ENCODE results near the gene ANKS1A. TPM values are rescaled to one million over a fixed set of nuclear protein-coding genes. Genes with fewer than 3 reads are reported as not detected.

Gene ANKS1A
- total and polyA plus RNA-seq, 7 experiments from 2014 or later: 2.1 to 14.8 (median 9.6) TPM

DNA sequence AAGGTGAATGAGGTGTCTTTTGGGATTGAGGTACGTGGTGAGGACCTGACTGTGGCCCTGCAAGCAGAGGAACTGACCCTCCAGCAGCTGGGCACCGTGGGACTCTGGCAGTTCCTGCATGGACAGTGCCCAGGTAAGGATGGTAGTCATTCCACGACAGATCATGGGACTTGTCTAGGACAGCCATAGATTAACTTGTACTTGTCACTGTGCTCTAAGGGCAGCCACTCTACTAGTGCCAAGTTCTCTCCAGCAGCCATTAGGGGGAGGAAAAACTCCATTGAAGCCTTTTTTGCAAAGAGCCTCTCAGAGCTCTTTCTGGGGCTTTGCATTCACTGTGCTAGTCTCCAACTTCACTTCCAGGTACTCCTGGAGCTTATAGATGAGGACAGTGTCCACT is 21.6 kb upstream of the ANKS1A start:
- CTCF ChIA-PET: interaction anchor here (0.8 kb wide), 1 partner anchor 11 kb away, joined by 3 read pairs; no protein-coding TSS in a partner anchor
- Mint-ChIP-seq H3K4me1 (peaks cover 0 to 3% (median 0%) of the 10 kb centered on the region in 7 donors), H3K27me3 (no peaks in the 10 kb centered on the region), H3K27ac (peak overlapping the region in 1 of 9 donors; percentile 19), H3K9me3 (no peaks in the 10 kb centered on the region), H3K4me3 (no peak overlapping the region), H3K36me3 (peaks cover 0 to 43% (median 4%) of the 10 kb centered on the region in 5 donors)
- no peaks in the 10 kb centered on the region for H3K27me3 ChIP-seq (ENCODE audit: control insufficient read depth in 2 of 2, insufficient read depth in 2 of 2, low read length in 2 of 2)
- intact Hi-C loops (cut with micrococcal nuclease): no loop called here
- DNase-seq (no peak), ATAC-seq (no peak)
- H3K4me1 ChIP-seq (ENCODE audit: control insufficient read depth in 2 of 2, insufficient read depth in 2 of 2, low read length in 2 of 2): no peaks in the 10 kb centered on the region
- H3K4me3 ChIP-seq (ENCODE audit: low read length): no peak overlapping the region
- H3K36me3 ChIP-seq (ENCODE audit: control insufficient read depth in 2 of 3, insufficient read depth in 3 of 3, low read length in 3 of 3): peaks cover 0 to 43% (median 0%) of the 10 kb centered on the region in 3 experiments
- POLR2A ChIA-PET: no interaction called here
- H3K9me3 ChIP-seq (ENCODE audit: control insufficient read depth in 2 of 3, low read length in 3 of 3): no peaks in the 10 kb centered on the region
- no peak overlapping the region for H3K27ac ChIP-seq (ENCODE audit: low read depth, low read length)

DNA sequence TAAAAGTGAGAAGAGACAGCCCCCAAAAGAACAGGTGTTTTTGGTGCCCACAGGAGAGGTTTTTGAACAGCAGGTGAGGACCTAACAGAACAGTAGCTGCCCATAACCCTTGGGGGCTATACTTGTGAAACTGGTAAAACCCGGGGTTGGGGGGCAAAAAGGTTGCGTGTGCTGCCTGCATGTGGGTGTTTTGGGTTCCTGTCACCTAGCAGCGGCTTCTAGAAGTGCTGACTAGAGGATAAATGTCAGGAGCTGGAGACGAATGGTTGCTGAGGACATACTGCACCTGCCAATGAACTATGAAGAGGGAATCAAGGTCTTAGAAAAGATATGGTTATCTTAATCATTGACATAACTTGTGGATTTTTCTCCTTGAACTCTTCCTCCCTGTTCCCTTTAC is 17.2 kb upstream of the ANKS1A start:
- no peak overlapping the region for H3K27ac Mint-ChIP-seq
- DNase-seq: no peak
- intact Hi-C loops (cut with micrococcal nuclease): no loop called here
- H3K9me3 Mint-ChIP-seq: no peaks in the 10 kb centered on the region
- Histone ChIP-seq H3K4me3 (ENCODE audit: low read length) (no peak overlapping the region), H3K36me3 (ENCODE audit: control insufficient read depth in 2 of 3, insufficient read depth in 3 of 3, low read length in 3 of 3) (peaks cover 0 to 62% (median 0%) of the 10 kb centered on the region in 3 experiments), H3K27me3 (ENCODE audit: control insufficient read depth in 2 of 2, insufficient read depth in 2 of 2, low read length in 2 of 2) (no peaks in the 10 kb centered on the region), H3K9me3 (ENCODE audit: control insufficient read depth in 2 of 3, low read length in 3 of 3) (no peaks in the 10 kb centered on the region), H3K4me1 (ENCODE audit: control insufficient read depth in 2 of 2, insufficient read depth in 2 of 2, low read length in 2 of 2) (no peaks in the 10 kb centered on the region), H3K27ac (ENCODE audit: low read depth, low read length) (no peak overlapping the region)
- ChIA-PET CTCF (no interaction called here), POLR2A (no interaction called here)
- no peaks in the 10 kb centered on the region for H3K27me3 Mint-ChIP-seq
- peaks cover 0 to 33% (median 8%) of the 10 kb centered on the region in 5 donors for H3K36me3 Mint-ChIP-seq
- ATAC-seq: no peak
- no peak overlapping the region for H3K4me3 Mint-ChIP-seq
- no peaks in the 10 kb centered on the region for H3K4me1 Mint-ChIP-seq

DNA sequence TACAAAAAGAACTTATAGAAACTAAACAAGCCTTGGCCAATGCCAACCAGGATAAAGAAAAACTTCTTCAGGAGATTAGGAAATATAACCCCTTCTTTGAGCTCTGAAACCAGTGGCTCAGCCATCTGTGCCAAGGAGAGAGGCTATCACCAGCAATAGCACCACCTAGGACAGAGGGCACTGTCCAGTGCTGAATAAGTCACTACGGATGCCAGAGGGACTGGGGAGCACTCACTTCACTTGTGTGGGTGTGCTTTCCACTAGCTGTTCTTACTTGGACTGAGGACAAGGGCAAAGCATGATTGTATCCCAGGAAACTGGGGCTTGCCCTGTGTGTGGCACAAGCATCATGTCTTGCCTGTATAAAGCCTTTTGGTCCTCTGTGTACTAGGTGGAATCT is 16.7 kb upstream of the ANKS1A start:
- peaks cover 0 to 62% (median 0%) of the 10 kb centered on the region in 3 experiments for H3K36me3 ChIP-seq (ENCODE audit: control insufficient read depth in 2 of 3, insufficient read depth in 3 of 3, low read length in 3 of 3)
- intact Hi-C loops (cut with micrococcal nuclease): no loop called here
- Mint-ChIP-seq H3K9me3 (no peaks in the 10 kb centered on the region), H3K36me3 (peaks cover 0 to 29% (median 8%) of the 10 kb centered on the region in 5 donors), H3K4me1 (no peaks in the 10 kb centered on the region), H3K27ac (no peak overlapping the region), H3K4me3 (no peak overlapping the region), H3K27me3 (no peaks in the 10 kb centered on the region)
- POLR2A ChIA-PET: no interaction called here
- H3K4me1 ChIP-seq (ENCODE audit: control insufficient read depth in 2 of 2, insufficient read depth in 2 of 2, low read length in 2 of 2): no peaks in the 10 kb centered on the region
- CTCF ChIA-PET: interaction anchor here (0.5 kb wide), 1 partner anchor 126 kb away, joined by 3 read pairs; no protein-coding TSS in a partner anchor
- H3K4me3 ChIP-seq (ENCODE audit: low read length): no peak overlapping the region
- ATAC-seq (no peak), DNase-seq (no peak)
- no peaks in the 10 kb centered on the region for H3K27me3 ChIP-seq (ENCODE audit: control insufficient read depth in 2 of 2, insufficient read depth in 2 of 2, low read length in 2 of 2)
- H3K27ac ChIP-seq (ENCODE audit: low read depth, low read length): no peak overlapping the region
- H3K9me3 ChIP-seq (ENCODE audit: control insufficient read depth in 2 of 3, low read length in 3 of 3): no peaks in the 10 kb centered on the region

DNA sequence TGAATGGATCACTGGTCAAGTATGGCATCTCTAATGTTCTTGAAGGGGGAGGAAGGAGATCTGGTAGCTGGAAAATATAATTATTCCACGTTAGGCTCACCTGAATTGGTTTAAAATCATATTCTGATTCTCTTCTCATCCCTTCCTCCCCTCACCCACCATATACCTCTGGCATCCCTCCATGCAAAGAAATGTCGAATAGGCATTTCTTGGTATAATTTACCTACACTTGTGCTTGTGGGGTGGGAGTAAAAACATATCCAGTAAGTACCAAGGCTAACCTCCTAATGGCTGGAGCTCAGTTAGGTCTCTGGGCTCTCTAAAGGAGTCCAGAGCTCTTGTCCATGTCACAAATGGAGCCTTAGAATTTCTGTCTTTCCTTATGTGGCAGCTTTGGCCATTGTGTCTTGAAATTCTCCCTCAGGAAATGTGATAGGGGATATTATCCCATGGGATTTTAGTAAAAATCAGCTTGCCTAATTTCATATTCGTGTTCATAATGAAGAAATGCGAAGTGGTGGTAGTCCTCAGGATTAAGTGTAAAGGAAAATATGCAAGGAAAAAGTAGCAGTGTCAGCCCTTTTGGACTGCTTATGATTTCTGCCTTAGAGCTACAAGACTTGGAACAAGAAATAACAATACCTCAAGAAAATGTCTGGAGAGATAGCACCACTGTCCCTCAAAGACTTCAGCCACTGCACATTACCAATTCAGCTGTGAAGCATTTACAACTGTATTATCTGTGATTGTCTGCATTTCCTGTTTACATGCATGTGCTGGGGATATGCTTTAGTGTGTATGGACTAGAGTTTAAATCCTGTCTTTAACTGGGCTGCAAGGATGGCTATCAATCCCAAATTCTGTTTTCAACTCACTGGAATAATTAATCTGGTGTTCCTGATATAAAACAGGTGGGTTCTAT is 13.5 kb upstream of the ANKS1A start:
- Histone ChIP-seq H3K4me1 (ENCODE audit: control insufficient read depth in 2 of 2, insufficient read depth in 2 of 2, low read length in 2 of 2) (no peaks in the 10 kb centered on the region), H3K36me3 (ENCODE audit: control insufficient read depth in 2 of 3, insufficient read depth in 3 of 3, low read length in 3 of 3) (peaks cover 0 to 82% (median 10%) of the 10 kb centered on the region in 3 experiments), H3K27me3 (ENCODE audit: control insufficient read depth in 2 of 2, insufficient read depth in 2 of 2, low read length in 2 of 2) (no peaks in the 10 kb centered on the region), H3K9me3 (ENCODE audit: control insufficient read depth in 2 of 3, low read length in 3 of 3) (no peaks in the 10 kb centered on the region), H3K4me3 (ENCODE audit: low read length) (no peak overlapping the region), H3K27ac (ENCODE audit: low read depth, low read length) (no peak overlapping the region)
- Mint-ChIP-seq H3K4me1 (peaks cover 0 to 5% (median 0%) of the 10 kb centered on the region in 7 donors), H3K9me3 (no peaks in the 10 kb centered on the region), H3K27me3 (no peaks in the 10 kb centered on the region), H3K36me3 (peaks cover 0 to 21% (median 12%) of the 10 kb centered on the region in 5 donors), H3K4me3 (no peak overlapping the region), H3K27ac (peak overlapping the region in 4 of 9 donors; percentile 1 to 70 (median 16))
- intact Hi-C loops (cut with micrococcal nuclease): no loop called here
- CTCF ChIA-PET: no interaction called here
- DNase-seq (no peak), ATAC-seq (no peak)
- POLR2A ChIA-PET: interaction anchor here (1.1 kb wide), 1 partner anchor 10 kb away, joined by 3 read pairs; no protein-coding TSS in a partner anchor

DNA sequence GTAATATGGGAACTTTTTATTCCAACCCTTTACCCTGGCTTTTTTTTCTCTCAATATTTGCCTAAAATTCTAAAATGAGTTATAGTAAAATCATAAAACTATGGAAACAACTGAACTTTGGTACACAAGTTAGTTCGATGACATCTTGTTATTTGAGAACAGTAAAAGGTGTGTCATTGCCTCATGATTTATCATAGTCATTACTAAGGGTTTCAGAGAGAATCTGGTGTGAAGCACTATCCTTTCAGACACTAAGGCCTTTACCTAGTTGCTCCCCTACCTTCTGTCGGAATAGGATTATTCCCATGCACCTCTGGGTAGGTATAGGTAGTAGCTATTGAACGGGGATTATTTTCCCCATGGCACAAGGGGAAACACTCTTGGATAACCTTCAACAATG is 12.6 kb upstream of the ANKS1A start:
- Histone ChIP-seq H3K27ac (ENCODE audit: low read depth, low read length) (no peak overlapping the region), H3K9me3 (ENCODE audit: control insufficient read depth in 2 of 3, low read length in 3 of 3) (no peaks in the 10 kb centered on the region), H3K4me3 (ENCODE audit: low read length) (no peak overlapping the region), H3K36me3 (ENCODE audit: control insufficient read depth in 2 of 3, insufficient read depth in 3 of 3, low read length in 3 of 3) (peaks cover 0 to 77% (median 16%) of the 10 kb centered on the region in 3 experiments), H3K4me1 (ENCODE audit: control insufficient read depth in 2 of 2, insufficient read depth in 2 of 2, low read length in 2 of 2) (no peaks in the 10 kb centered on the region), H3K27me3 (ENCODE audit: control insufficient read depth in 2 of 2, insufficient read depth in 2 of 2, low read length in 2 of 2) (no peaks in the 10 kb centered on the region)
- DNase-seq: no peak
- peak overlapping the region in 2 of 9 donors; percentile 32 to 34 for H3K27ac Mint-ChIP-seq
- H3K36me3 Mint-ChIP-seq: peaks cover 0 to 17% (median 10%) of the 10 kb centered on the region in 5 donors
- intact Hi-C loops (cut with micrococcal nuclease): no loop called here
- H3K4me3 Mint-ChIP-seq: no peak overlapping the region
- no peaks in the 10 kb centered on the region for H3K9me3 Mint-ChIP-seq
- H3K27me3 Mint-ChIP-seq: no peaks in the 10 kb centered on the region
- ChIA-PET CTCF (no interaction called here), POLR2A (no interaction called here)
- H3K4me1 Mint-ChIP-seq: peaks cover 0 to 5% (median 0%) of the 10 kb centered on the region in 7 donors
- ATAC-seq: no peak

DNA sequence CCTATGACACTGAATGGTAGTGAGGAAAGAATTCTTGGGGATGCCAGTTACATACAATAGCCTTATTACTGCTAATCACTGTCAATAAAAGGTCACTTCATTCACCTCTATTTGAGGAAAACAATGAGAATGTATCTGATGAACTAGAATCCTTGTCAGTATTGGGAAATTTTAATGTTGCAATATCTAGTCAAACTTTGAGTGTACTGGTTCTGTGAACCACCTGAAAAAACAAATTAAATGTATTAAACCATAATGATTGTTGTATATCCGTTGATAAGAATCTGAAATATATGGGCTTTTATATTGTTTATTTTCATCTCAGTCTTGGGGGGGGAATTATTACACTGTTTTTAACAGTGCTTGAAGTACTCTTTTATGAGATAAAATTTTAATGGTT is 11.8 kb upstream of the ANKS1A start:
- no peak overlapping the region for H3K4me3 Mint-ChIP-seq
- Histone ChIP-seq H3K4me1 (ENCODE audit: control insufficient read depth in 2 of 2, insufficient read depth in 2 of 2, low read length in 2 of 2) (no peaks in the 10 kb centered on the region), H3K27ac (ENCODE audit: low read depth, low read length) (no peak overlapping the region), H3K4me3 (ENCODE audit: low read length) (no peak overlapping the region), H3K27me3 (ENCODE audit: control insufficient read depth in 2 of 2, insufficient read depth in 2 of 2, low read length in 2 of 2) (no peaks in the 10 kb centered on the region), H3K9me3 (ENCODE audit: control insufficient read depth in 2 of 3, low read length in 3 of 3) (no peaks in the 10 kb centered on the region), H3K36me3 (ENCODE audit: control insufficient read depth in 2 of 3, insufficient read depth in 3 of 3, low read length in 3 of 3) (peaks cover 0 to 70% (median 16%) of the 10 kb centered on the region in 3 experiments)
- ATAC-seq (no peak), DNase-seq (no peak)
- POLR2A ChIA-PET: no interaction called here
- CTCF ChIA-PET: no interaction called here
- H3K27ac Mint-ChIP-seq: peak overlapping the region in 3 of 9 donors; percentile 26 to 42 (median 32)
- H3K36me3 Mint-ChIP-seq: peaks cover 0 to 12% (median 10%) of the 10 kb centered on the region in 5 donors
- intact Hi-C loops (cut with micrococcal nuclease): no loop called here
- no peaks in the 10 kb centered on the region for H3K9me3 Mint-ChIP-seq
- H3K27me3 Mint-ChIP-seq: no peaks in the 10 kb centered on the region
- peaks cover 0 to 5% (median 0%) of the 10 kb centered on the region in 7 donors for H3K4me1 Mint-ChIP-seq
